PC-9 (cell line): ENCODE data around the gene DENND5A. TPM values are rescaled to one million over a fixed set of nuclear protein-coding genes. Genes with fewer than 3 reads are reported as not detected.
"Not testable (repeated sequence)": the region's sequence is repeated elsewhere in the genome, so short reads cannot be mapped to it uniquely, and the experiment has no call there.

Experiments
- BruUV-seq: library from RNA; stranded (reverse); fragments of 400-500 nt; replicated peaks from 2 replicates; lab custom pipeline; 2021; lab: Mats Ljungman, UMichigan
- CTCF ChIA-PET: fragments of 300-600 bp; sonication (Branson Sonifier 250); formaldehyde crosslinking; loops from one replicate; lab custom pipeline; 2022; ENCODE audit warnings: antibody characterized with exemption; lab: Charles Lee
- POLR2A ChIA-PET: fragments of 300-600 bp; sonication (Branson Sonifier 250); formaldehyde crosslinking; loops from one replicate; lab custom pipeline; 2022; ENCODE audit warnings: antibody characterized with exemption; ENCODE audit not compliant: unreplicated experiment; lab: Charles Lee
- DNase-seq, 2 experiments: peaks; one replicate each; pipeline versions ENCODE4 v3.0.0 to v3.0.0-alpha.2; 2015 to 2022; ENCODE audit warnings: mixed read lengths in 1 of 2
- H2AFZ ChIP-seq: fragments of 200-600 bp; sonication (generic); 2 replicates; pipeline ENCODE4 v1.8.1; 2017; ENCODE audit warnings: antibody characterized with exemption
- H3F3A ChIP-seq: fragments of 200-600 bp; sonication (generic); 2 replicates; pipeline ENCODE4 v1.8.1; 2017; ENCODE audit warnings: antibody characterized with exemption, mild to moderate bottlenecking, low read depth; ENCODE audit not compliant: insufficient read depth
- H3K27ac ChIP-seq: fragments of 200-600 bp; sonication (generic); 2 replicates; pipeline ENCODE4 v1.6.1; 2016; ENCODE audit warnings: mixed run types
- H3K27me3 ChIP-seq: fragments of 200-600 bp; sonication (generic); 2 replicates; pipeline ENCODE4 v1.6.1; 2016; ENCODE audit warnings: low read depth, mixed run types; ENCODE audit not compliant: insufficient read depth
- H3K36me3 ChIP-seq: fragments of 200-600 bp; sonication (generic); 2 replicates; pipeline ENCODE4 v1.6.1; 2016; ENCODE audit warnings: low read depth, mixed run types
- H3K4me1 ChIP-seq: fragments of 200-600 bp; sonication (generic); replicated peaks from 2 replicates; pipeline ENCODE4 v1.6.1; 2016; ENCODE audit warnings: mixed run types; ENCODE audit not compliant: insufficient read depth
- H3K4me2 ChIP-seq: fragments of 200-600 bp; sonication (generic); 2 replicates; pipeline ENCODE4 v1.6.1; 2017; ENCODE audit warnings: mixed run types
- H3K4me3 ChIP-seq: fragments of 200-600 bp; sonication (generic); 2 replicates; pipeline ENCODE4 v1.6.1; 2016; ENCODE audit warnings: mixed run types
- H3K79me2 ChIP-seq: fragments of 200-600 bp; sonication (generic); 2 replicates; pipeline ENCODE4 v1.6.1; 2017; ENCODE audit warnings: low read depth, mixed run types
- H3K9me2 ChIP-seq: fragments of 200-600 bp; sonication (generic); 2 replicates; pipeline ENCODE4 v1.8.1; 2017; ENCODE audit warnings: mild to moderate bottlenecking; ENCODE audit not compliant: insufficient read depth
- H3K9me3 ChIP-seq: fragments of 200-600 bp; sonication (generic); 2 replicates; pipeline ENCODE4 v1.8.1; 2016; ENCODE audit warnings: low read depth; ENCODE audit not compliant: insufficient read depth
- H4K20me1 ChIP-seq: fragments of 200-600 bp; sonication (generic); 2 replicates; pipeline ENCODE4 v1.8.1; 2017; ENCODE audit not compliant: insufficient read depth
- CTCF ChIP-seq: fragments of 200-600 bp; sonication (generic); conservative IDR thresholded peaks from 2 replicates; pipeline ENCODE4 v1.6.1; 2017; ENCODE audit warnings: mixed run types, antibody characterized with exemption, mild to moderate bottlenecking, moderate library complexity
- EZH2 ChIP-seq: fragments of 200-600 bp; sonication (generic); IDR thresholded peaks from 2 replicates; pipeline ENCODE4 v1.8.0; 2017; ENCODE audit warnings: antibody characterized with exemption, low read depth
- intact Hi-C: fragments of 100-400 bp; cut with micrococcal nuclease; formaldehyde crosslinking; loops from one replicate; pipeline ENCODE4 v1.10.0; 2022; ENCODE audit not compliant: unreplicated experiment
- total RNA-seq: library from RNA; stranded (reverse); gene quantifications from 2 replicates; pipeline ENCODE4 v1.2.3, GENCODE V29; 2021

DENND5A gene
- total RNA-seq, 1 experiment from 2014 or later: 19.8 TPM

DNA sequence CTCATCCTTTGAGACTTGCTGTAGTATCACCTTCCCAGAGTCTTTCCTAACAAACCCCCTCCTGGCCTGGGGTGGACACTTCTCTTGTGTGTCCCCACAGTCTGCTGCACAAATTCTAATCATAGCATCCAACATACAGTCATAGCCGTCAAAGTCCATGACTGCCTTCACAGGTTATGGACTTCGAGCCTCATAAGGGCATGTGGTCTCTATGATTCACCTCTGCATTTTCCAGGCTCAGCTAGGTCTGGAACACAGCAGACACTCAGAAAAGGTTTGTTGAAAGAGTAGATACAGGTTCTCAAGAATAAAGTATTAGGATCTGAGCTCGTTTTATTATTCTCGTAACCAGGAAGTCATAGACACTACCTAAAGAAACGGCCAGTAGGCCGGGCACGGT, 160.6 kb downstream of the DENND5A start:
- no peaks in the 10 kb centered on the region for H4K20me1 ChIP-seq
- no peak overlapping the region for H3K27ac ChIP-seq
- H3F3A ChIP-seq: no peaks in the 10 kb centered on the region; the same call in 1 of the 2 replicates
- H3K79me2 ChIP-seq: no peaks in the 10 kb centered on the region
- no peak for TF ChIP-seq CTCF
- no peak for TF ChIP-seq EZH2
- no peaks in the 10 kb centered on the region for H3K27me3 ChIP-seq
- ChIA-PET POLR2A (no interaction called here), CTCF (interaction anchor here (0.6 kb wide), 2 partner anchors 16 to 235 kb away, joined by 3 read pairs; no protein-coding TSS in a partner anchor)
- no peaks in the 10 kb centered on the region for H3K9me3 ChIP-seq
- no peaks in the 10 kb centered on the region for H3K4me1 ChIP-seq
- no TSS peak for BruUV-seq
- no peak for DNase-seq
- no peak overlapping the region for H2AFZ ChIP-seq
- H3K9me2 ChIP-seq: no peaks in the 10 kb centered on the region
- H3K4me2 ChIP-seq: no peak overlapping the region
- no peaks in the 10 kb centered on the region for H3K36me3 ChIP-seq
- no peak overlapping the region for H3K4me3 ChIP-seq
- intact Hi-C loops: no loop called here

GRCh38 chr11:9103542-9104276, 161.4 kb downstream of the DENND5A start:
- H3K79me2 ChIP-seq: no peaks in the 10 kb centered on the region
- no peaks in the 10 kb centered on the region; the same call in 1 of the 2 replicates for H3F3A ChIP-seq
- no peaks in the 10 kb centered on the region for H3K36me3 ChIP-seq
- H3K27me3 ChIP-seq: no peaks in the 10 kb centered on the region
- H3K27ac ChIP-seq: no peak overlapping the region
- DNase-seq: no peak
- H2AFZ ChIP-seq: no peak overlapping the region
- no peaks in the 10 kb centered on the region for H3K9me2 ChIP-seq
- H3K9me3 ChIP-seq: no peaks in the 10 kb centered on the region
- TF ChIP-seq EZH2: no peak
- no peak for TF ChIP-seq CTCF
- intact Hi-C loops: no loop called here
- POLR2A ChIA-PET: no interaction called here
- no peak overlapping the region for H3K4me3 ChIP-seq
- no peaks in the 10 kb centered on the region for H3K4me1 ChIP-seq
- no peak overlapping the region for H3K4me2 ChIP-seq
- CTCF ChIA-PET: no interaction called here
- H4K20me1 ChIP-seq: no peaks in the 10 kb centered on the region
- no TSS peak for BruUV-seq

DNA sequence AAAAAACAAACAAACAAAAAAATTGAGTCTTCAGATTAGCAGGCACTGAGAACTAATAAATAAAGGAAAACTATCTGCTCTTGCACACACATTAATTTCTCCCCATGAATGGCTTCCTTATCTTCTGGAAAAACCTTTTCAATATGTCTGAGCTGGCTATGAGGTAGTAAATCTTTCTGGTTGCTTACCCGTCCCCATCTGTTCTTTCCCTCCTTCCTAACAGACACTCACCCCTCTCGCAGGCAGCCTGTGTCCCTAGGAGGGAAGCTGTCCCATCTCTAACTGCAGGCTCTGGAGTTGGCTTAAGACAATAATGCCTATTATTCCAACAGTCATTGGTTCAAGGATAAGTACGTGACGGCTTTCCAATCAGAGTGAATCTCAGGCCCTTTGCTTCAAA, 165.5 kb downstream of the DENND5A start:
- no peaks in the 10 kb centered on the region for H3K79me2 ChIP-seq
- no peaks in the 10 kb centered on the region for H3F3A ChIP-seq
- intact Hi-C loops: no loop called here
- H3K4me1 ChIP-seq: no peaks in the 10 kb centered on the region
- no peaks in the 10 kb centered on the region for H3K9me2 ChIP-seq
- no peaks in the 10 kb centered on the region for H3K36me3 ChIP-seq
- no peak overlapping the region for H3K4me2 ChIP-seq
- no peak overlapping the region for H3K27ac ChIP-seq
- no peaks in the 10 kb centered on the region for H3K9me3 ChIP-seq
- DNase-seq: no peak
- POLR2A ChIA-PET: interaction anchor here (0.6 kb wide), 2 partner anchors 15 to 131 kb away, joined by 6 read pairs; no protein-coding TSS in a partner anchor
- no TSS peak for BruUV-seq
- CTCF ChIA-PET: no interaction called here
- no peaks in the 10 kb centered on the region for H3K27me3 ChIP-seq
- no peak overlapping the region for H3K4me3 ChIP-seq
- no peak overlapping the region for H2AFZ ChIP-seq
- H4K20me1 ChIP-seq: no peaks in the 10 kb centered on the region
- TF ChIP-seq CTCF: no peak
- no peak for TF ChIP-seq EZH2

GRCh38 chr11:9098455-9098854, 166.7 kb downstream of the DENND5A start:
- POLR2A ChIA-PET, H3K79me2 ChIP-seq, H3K36me3 ChIP-seq, CTCF ChIA-PET, H3K4me3 ChIP-seq, H3K4me2 ChIP-seq, H3F3A ChIP-seq, H3K27me3 ChIP-seq, DNase-seq, intact Hi-C loops, H2AFZ ChIP-seq, H3K9me3 ChIP-seq, H3K27ac ChIP-seq, H4K20me1 ChIP-seq, H3K4me1 ChIP-seq, BruUV-seq, H3K9me2 ChIP-seq: not testable (repeated sequence)

- CTCF ChIA-PET: not testable (repeated sequence)
Observed at GRCh38 chr11:9097186-9097943, 167.8 kb downstream of the DENND5A start.

More at GRCh38 chr11:9097186-9097943, 167.8 kb downstream of the DENND5A start:
- H3K79me2 ChIP-seq, BruUV-seq, H3K4me3 ChIP-seq, H3K4me1 ChIP-seq, H3K4me2 ChIP-seq, intact Hi-C loops, H3K27me3 ChIP-seq, H4K20me1 ChIP-seq, H3K36me3 ChIP-seq, H3K9me3 ChIP-seq, DNase-seq, H3K27ac ChIP-seq, H3F3A ChIP-seq, H2AFZ ChIP-seq, H3K9me2 ChIP-seq: not testable (repeated sequence)
- POLR2A ChIA-PET: interaction anchor here (0.6 kb wide), 1 partner anchor 26 kb away, joined by 4 read pairs; no protein-coding TSS in a partner anchor
